Coronary artery (tissue), 2 donors: ENCODE data around the gene RETREG2.

Experiments used
- DNase-seq: peaks from one replicate; pipeline ENCODE4 v3.0.0-alpha.2; 2017; ENCODE audit warnings: low spot score
- H3K27ac ChIP-seq, 2 donors: fragments of 200-600 bp; sonication (generic); one replicate each; pipeline ENCODE4 v1.5.1; 2016 to 2019
- H3K4me3 ChIP-seq: fragments of 200-600 bp; sonication (generic); 2 replicates; pipeline ENCODE4 v1.5.1; 2016; ENCODE audit warnings: mild to moderate bottlenecking, moderate library complexity
- TF ChIP-seq, protein P1 (sequence below): fragments of 200-600 bp; sonication (generic); IDR thresholded peaks from one replicate; pipeline ENCODE4 v1.5.1; 2019; ENCODE audit warnings: antibody characterized with exemption

The RETREG2 gene

DNA sequence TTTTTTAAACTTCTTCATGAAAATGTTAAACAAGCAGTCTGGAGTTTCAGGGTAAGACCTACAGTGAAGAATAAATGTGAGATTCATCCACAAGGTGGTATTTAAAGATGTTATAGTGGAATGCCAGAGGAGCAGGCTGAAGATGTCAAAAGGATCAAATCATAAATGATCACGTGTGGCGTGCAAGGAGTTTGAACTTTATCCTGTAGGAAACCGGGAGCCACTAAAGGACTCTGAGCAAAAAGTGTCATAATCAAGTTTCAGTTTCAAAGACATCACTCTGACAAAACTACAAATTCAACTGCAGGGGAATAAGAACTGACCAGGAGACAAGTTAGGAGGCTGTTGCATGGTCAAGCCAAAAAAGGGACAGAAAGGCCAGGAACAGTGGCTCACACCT, 37.4 kb upstream of the RETREG2 start:
- H3K27ac ChIP-seq, result no peak overlapping the region
- no peak for DNase-seq
- no peak overlapping the region for H3K4me3 ChIP-seq
- TF ChIP-seq, protein P1, sequence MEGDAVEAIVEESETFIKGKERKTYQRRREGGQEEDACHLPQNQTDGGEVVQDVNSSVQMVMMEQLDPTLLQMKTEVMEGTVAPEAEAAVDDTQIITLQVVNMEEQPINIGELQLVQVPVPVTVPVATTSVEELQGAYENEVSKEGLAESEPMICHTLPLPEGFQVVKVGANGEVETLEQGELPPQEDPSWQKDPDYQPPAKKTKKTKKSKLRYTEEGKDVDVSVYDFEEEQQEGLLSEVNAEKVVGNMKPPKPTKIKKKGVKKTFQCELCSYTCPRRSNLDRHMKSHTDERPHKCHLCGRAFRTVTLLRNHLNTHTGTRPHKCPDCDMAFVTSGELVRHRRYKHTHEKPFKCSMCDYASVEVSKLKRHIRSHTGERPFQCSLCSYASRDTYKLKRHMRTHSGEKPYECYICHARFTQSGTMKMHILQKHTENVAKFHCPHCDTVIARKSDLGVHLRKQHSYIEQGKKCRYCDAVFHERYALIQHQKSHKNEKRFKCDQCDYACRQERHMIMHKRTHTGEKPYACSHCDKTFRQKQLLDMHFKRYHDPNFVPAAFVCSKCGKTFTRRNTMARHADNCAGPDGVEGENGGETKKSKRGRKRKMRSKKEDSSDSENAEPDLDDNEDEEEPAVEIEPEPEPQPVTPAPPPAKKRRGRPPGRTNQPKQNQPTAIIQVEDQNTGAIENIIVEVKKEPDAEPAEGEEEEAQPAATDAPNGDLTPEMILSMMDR, result no peak

DNA sequence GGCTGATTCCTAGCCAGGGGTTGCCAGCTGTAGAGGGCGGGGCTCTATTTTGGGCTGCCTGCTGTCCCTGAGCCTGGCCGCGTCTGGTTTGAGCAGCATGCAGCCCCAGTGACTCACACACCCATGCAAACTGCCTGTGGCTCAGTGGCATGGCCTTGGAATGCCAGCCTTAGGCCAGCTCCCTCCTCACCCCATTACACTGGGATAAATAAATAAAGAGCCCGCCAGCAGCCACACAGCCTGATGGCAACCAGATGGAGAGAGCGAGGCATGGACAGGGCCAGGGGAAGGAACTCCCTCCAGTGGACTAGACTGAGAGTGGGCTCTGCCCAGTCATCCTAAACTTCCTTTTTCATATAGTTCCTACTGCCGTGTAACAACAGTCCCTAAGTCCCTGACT, 35.7 kb upstream of the RETREG2 start:
- Histone ChIP-seq H3K4me3 (no peak overlapping the region), H3K27ac (peak overlapping the region in 1 of 2 donors; percentile 63)
- TF ChIP-seq, protein P1, result no peak
- peak; percentile 79 for DNase-seq

DNA sequence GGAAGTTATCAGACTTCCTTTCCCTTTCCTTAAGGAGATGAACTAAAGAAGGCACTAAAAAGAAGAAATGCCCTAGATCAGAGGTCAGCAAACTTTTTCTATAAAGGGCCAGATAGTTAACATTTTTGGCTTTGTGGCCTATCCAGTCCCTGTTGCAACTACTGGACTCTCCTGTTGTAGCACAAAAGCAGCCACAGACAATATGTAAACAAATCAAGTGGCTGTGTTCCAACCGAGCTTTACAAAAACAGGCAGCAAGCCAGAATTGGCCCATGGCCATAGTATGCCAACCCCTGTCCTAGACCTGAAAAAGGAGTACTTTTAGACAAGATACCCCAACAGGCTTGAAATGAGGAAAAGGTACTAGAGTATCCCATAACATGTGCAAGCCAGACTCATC, 28.4 kb upstream of the RETREG2 start:
- Histone ChIP-seq H3K27ac (no peak overlapping the region), H3K4me3 (no peak overlapping the region)
- TF ChIP-seq, protein P1, result no peak
- no peak for DNase-seq

DNA sequence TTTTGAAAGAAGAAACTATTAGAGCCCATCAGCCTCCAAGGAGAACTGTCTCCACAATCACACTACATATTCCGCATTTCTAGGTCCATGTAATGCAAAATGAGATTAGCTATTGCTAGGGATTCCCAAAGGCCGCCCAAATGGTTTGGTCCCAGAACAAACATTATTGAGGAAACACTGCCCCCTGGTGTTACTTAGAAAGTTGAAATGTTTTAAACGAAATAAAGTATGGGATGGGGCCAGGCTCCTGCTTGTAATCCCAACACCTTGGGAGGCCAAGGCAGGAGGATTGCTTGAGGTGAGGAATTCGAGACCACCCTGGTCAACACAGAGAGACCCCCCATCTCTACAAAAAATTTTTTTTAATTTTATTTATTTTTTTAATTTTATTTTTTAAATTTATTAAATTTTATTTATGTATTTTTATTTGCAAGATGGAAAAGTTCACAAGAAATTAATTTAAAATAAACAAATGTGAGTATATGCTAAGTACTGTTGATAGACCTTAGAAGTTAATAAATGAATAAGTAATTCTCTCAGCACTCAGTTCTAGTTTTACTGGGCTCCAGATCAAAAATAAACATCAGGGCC, 22.9 kb upstream of the RETREG2 start:
- TF ChIP-seq, protein P1, result peak; percentile 58
- no peak for DNase-seq
- Histone ChIP-seq H3K27ac (no peak overlapping the region), H3K4me3 (no peak overlapping the region)

DNA sequence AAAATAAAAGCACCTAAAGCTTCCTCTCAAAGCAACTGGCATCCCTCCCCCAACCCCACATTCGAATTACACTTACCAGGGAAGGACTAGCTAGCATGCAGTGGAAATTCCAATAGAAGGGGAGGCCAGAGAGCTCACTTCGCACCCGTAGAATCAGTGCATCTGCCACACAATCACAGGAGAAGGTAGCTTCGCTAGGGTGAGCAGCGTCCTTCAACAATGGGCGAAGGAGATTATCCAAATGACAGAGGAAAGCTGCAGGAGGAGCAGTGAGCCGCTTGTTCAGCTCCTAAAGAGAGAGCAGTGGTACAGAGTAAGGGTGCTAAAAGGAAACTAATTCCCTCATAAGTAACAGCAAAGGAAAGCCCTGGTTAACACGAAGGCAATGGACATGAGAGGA, 20.7 kb upstream of the RETREG2 start:
- no peak for DNase-seq
- H3K27ac ChIP-seq, result no peak overlapping the region
- H3K4me3 ChIP-seq, result no peak overlapping the region
- TF ChIP-seq, protein P1, result no peak

DNA sequence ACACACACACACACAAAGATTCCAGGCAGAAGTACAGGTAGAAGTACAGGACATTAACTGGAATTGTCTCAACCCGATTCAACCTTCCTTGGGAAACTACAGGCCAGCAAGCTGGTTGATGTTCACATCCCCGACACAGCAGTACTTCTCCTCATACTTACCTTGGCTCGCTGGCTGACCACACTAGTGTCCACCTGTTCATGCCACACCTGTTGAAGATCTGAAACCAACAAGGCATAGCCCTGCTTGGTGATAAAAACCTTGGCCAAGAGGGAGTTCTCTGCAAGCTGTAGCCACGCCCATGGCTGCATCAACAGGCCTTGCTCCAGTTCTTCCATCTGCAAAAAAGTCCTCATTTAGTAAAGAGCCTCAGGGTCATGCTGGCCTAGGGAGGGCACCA, 20.1 kb upstream of the RETREG2 start:
- TF ChIP-seq, protein P1, result no peak
- no peak for DNase-seq
- H3K4me3 ChIP-seq, result no peak overlapping the region
- H3K27ac ChIP-seq, result no peak overlapping the region

DNA sequence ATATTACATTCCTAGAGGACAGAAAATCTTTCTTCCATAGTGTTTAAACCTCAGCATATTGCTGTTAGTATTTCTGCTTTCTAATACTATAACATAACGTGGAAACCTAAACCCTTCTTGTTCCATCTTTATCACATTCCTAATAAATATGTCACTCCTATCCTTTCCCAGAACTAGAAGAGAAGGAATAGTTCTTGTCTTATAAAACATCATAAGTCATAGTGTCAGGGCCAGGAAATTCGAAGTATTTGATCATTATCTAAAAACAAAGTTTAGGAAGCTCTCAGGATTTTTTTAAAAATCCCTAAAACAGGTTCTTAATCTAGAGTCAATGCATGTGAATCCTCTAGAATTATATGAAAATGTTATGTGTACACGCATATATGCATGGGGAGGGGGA, 19.5 kb upstream of the RETREG2 start:
- TF ChIP-seq, protein P1, result no peak
- Histone ChIP-seq H3K4me3 (no peak overlapping the region), H3K27ac (no peak overlapping the region)
- DNase-seq, result no peak
